Stimulated activated CD8-positive, alpha-beta memory T cell treated with anti-CD3 and anti-CD28 coated beads, Interleukin-15, amount 100 ng/mL, for 1 hour (primary cell): ENCODE data around the gene CT45A1.
A peak's percentile ranks its signal among the peaks of the same experiment; 100 is the strongest.
"Not testable (repeated sequence)": the region's sequence is repeated elsewhere in the genome, so short reads cannot be mapped to it uniquely, and the experiment has no call there.

Experiments used
- DNase-seq: peaks from one replicate; pipeline ENCODE4 v3.0.0-alpha.2; 2020; ENCODE audit warnings: low read depth

CT45A1 gene, protein sequence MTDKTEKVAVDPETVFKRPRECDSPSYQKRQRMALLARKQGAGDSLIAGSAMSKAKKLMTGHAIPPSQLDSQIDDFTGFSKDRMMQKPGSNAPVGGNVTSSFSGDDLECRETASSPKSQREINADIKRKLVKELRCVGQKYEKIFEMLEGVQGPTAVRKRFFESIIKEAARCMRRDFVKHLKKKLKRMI

GRCh38 chrX:135713183-135713689 is at the start of gene CT45A1:
Gene CT45A1, plus strand, starts transcription at chrX:135713639. Its CDS starts 5,302 bp downstream, at chrX:135718941.
- not testable (repeated sequence) for DNase-seq

GRCh38 chrX:135672979-135673378 is 40.5 kb upstream of the CT45A1 start:
- DNase-seq = not testable (repeated sequence)

GRCh38 chrX:135688137-135688536 is 25.3 kb upstream of the CT45A1 start:
- DNase-seq = no peak

- no peak for DNase-seq
Measured at GRCh38 chrX:135695471-135695870, 18.0 kb upstream of the CT45A1 start.

- DNase-seq = no peak
Measured at GRCh38 chrX:135697601-135698000, 15.8 kb upstream of the CT45A1 start.

DNA sequence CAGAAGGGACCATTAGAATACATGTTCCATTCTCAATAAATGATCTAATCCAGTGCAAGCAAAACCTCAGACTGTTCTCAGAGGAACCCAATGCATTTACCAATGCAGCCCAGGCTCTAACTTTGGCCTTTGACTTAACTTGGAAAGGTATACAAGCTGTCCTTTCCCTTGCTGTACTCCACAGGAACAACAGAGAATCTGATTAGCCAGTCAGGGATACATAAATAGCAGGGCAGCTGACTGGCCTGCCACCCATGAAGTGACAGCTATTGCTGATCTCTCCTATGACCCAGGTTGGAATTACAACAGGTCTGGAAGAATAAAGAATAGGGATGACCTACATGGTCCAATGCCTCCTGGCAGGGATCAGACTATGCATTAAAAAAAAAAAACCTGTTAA is 14.5 kb upstream of the CT45A1 start:
- no peak for DNase-seq

- DNase-seq = no peak
Measured at GRCh38 chrX:135707880-135708279, 5.6 kb upstream of the CT45A1 start.

GRCh38 chrX:135713795-135714194 is 356 bp downstream of the CT45A1 start:
- no peak for DNase-seq

DNA sequence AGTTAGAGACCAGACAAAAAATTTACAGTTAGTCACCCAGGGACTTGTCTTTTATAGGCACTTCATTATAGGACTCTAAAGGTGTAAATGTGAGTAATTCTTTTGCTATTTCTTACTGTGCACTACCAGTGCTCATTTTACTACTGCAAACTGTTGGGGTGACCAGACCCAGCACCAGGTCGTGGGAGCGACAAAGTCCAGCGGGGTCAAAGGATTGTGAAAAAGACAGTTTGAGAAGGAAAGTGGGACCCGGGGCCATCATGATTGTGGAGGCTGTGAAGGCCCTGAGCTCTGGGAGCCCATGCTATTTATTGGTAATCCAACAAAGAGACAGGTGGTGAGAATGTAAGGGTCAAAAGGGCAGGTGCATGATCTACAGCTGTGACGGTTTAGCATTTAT is 21.2 kb downstream of the CT45A1 start:
- not testable (repeated sequence) for DNase-seq

GRCh38 chrX:135737366-135738071 is 24.1 kb downstream of the CT45A1 start:
- DNase-seq = no peak

- peak; percentile 3 for DNase-seq
Measured at GRCh38 chrX:135740681-135741149, 27.3 kb downstream of the CT45A1 start.

DNA sequence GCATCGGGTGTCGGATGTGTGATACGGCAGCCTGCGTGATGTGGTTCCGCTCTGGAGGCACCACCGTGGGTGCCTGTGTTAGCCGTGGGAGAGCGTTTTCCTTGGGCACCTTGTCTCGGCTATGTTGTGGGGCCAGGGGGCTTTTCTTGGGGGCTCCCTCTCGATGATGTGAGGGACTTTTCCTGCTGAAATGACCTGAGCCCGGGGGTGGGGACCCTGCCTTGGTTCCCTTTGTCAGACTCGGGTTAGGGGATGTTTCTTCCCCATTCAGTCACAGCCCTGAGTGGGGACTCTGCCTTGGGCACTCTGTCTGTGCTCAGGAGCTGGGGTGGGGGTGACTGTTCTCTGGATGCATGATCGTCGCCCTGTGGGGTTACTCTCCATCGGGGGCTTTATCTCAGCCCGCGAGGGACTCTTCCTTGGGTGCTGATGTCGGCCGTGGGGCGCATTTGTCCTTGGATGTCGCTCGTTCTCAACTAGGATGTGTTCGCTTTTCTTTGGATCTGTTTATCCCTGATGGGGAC is 27.8 kb downstream of the CT45A1 start:
- no peak for DNase-seq

- not testable (repeated sequence) for DNase-seq
Measured at GRCh38 chrX:135744739-135745138, 31.3 kb downstream of the CT45A1 start.

GRCh38 chrX:135768091-135768490 is 54.7 kb downstream of the CT45A1 start, which contains the start of gene CT45A3:
Gene CT45A3, minus strand, starts transcription at chrX:135768191. Its CDS starts 3,747 bp downstream, at chrX:135764444.
- not testable (repeated sequence) for DNase-seq
